Spleen (tissue), 11 donors: Measurements from ENCODE around the gene ABCG8. TPM values are rescaled to one million over a fixed set of nuclear protein-coding genes. Genes with fewer than 3 reads are reported as not detected.
A peak's percentile ranks its signal among the peaks of the same experiment; 100 is the strongest.

Source experiments
- DNase-seq: peaks from one replicate; pipeline ENCODE4 v3.0.0-alpha.2; 2020
- H3K27ac ChIP-seq, 8 donors: fragments of 200-600 bp; sonication (generic) in 7 of 8; 1 replicate in 4 of 8; 2 replicates in 4 of 8; pipeline versions ENCODE4 v1.5.0 to v1.8.0; 2016 to 2021; ENCODE audit warnings: inconsistent platforms in 4 of 8, mild to moderate bottlenecking in 4 of 8, moderate library complexity in 1 of 8
- H3K27me3 ChIP-seq, 7 donors: fragments of 200-600 bp; sonication (generic) in 6 of 7; replicated peaks in 1 of 7; 1 replicate in 4 of 7; 2 replicates in 3 of 7; pipeline versions ENCODE4 v1.5.0 to v1.8.0; 2016 to 2021; ENCODE audit warnings: inconsistent platforms in 3 of 7, mild to moderate bottlenecking in 1 of 7
- H3K36me3 ChIP-seq, 6 donors: fragments of 200-600 bp; sonication (generic) in 5 of 6; 1 replicate in 4 of 6; 2 replicates in 2 of 6; pipeline versions ENCODE4 v1.5.0 to v1.8.0; 2016 to 2021; ENCODE audit warnings: inconsistent platforms in 2 of 6
- H3K4me1 ChIP-seq, 6 donors: fragments of 200-600 bp; sonication (generic) in 5 of 6; 1 replicate in 3 of 6; 2 replicates in 3 of 6; pipeline versions ENCODE4 v1.5.0 to v1.8.0; 2016 to 2021; ENCODE audit warnings: inconsistent platforms in 3 of 6
- H3K4me3 ChIP-seq, 8 donors: fragments of 200-600 bp; sonication (generic) in 7 of 8; 1 replicate in 4 of 8; 2 replicates in 4 of 8; pipeline versions ENCODE4 v1.5.0 to v1.8.0; 2016 to 2021; ENCODE audit warnings: inconsistent platforms in 4 of 8, mild to moderate bottlenecking in 4 of 8, moderate library complexity in 2 of 8
- H3K9me3 ChIP-seq, 8 donors: fragments of 200-600 bp; sonication (generic) in 7 of 8; 1 replicate in 4 of 8; 2 replicates in 4 of 8; pipeline versions ENCODE4 v1.5.0 to v1.8.0; 2016 to 2021; ENCODE audit warnings: inconsistent platforms in 4 of 8
- POLR2A ChIP-seq, 3 donors: fragments of 450-650 bp; IDR thresholded peaks; one replicate each; pipeline ENCODE4 v1.5.1; 2017; ENCODE audit warnings: antibody characterized with exemption in 3 of 3, mild to moderate bottlenecking in 1 of 3
- POLR2AphosphoS5 ChIP-seq, 3 donors: sonication (generic); formaldehyde crosslinking; IDR thresholded peaks; one replicate each; pipeline ENCODE4 v1.5.1; 2017; ENCODE audit warnings: antibody characterized with exemption in 3 of 3
- WGBS, 5 donors: extraction: QIAGEN DNeasy Blood & Tissue Kit in 3 of 5; methylation state at CpG; one replicate each; pipeline versions ENCODE4 v1.1.5 to v1.1.7; 2013 to 2018; 5-methylcytosine and 5-hydroxymethylcytosine counted together
- intact Hi-C: fragments of 100-400 bp; cut with DNase I; formaldehyde crosslinking; loops from one replicate; pipeline ENCODE4 v1.15.0; 2023; ENCODE audit warnings: low total_unique reads
- polyA plus RNA-seq, 3 donors: library from polyadenylated mRNA; stranded (reverse); fragments of 200-250 nt; gene quantifications; one replicate each; pipeline ENCODE4 v1.2.1, GENCODE V29; 2013
- small RNA-seq, 4 donors: library from RNA; depleted of rRNA; stranded (forward); fragments of <200 nt; gene quantifications; one replicate each; pipeline ENCODE3, GENCODE V24; 2016
- total RNA-seq, 7 donors: library from RNA; depleted of rRNA in 3 of 7; stranded (reverse); fragments of >200 nt in 3 of 7; fragmentation: NEBNext Ultra II Directional in 4 of 7; extraction: Animal tissue kit (Norgen Biotek cat#: 25700) in 4 of 7; gene quantifications; one replicate each; pipeline versions ENCODE4 v1.1.0 to v1.2.1, GENCODE V29; 2016 to 2021
- TF ChIP-seq, protein P1 (sequence below), 11 experiments: fragments of 200-600 bp in 7 of 11; fragments of 450-650 bp in 4 of 11; sonication (generic) in 4 of 11; IDR thresholded peaks in 8 of 11; conservative IDR thresholded peaks in 3 of 11; 1 replicate in 7 of 11; 2 replicates in 4 of 11; pipeline versions ENCODE4 v1.4.0 to v1.8.0; 2016 to 2021; ENCODE audit warnings: antibody characterized with exemption in 11 of 11, inconsistent platforms in 4 of 11, mild to moderate bottlenecking in 1 of 11
- donor health status: healthy with polysubstance abuse.
- donor health status: DM: no; HTN: no; CAD: no; lungs with moderate emphysema.
- donor health status: DM: no; HTN: no; CAD: no.
- donor health status: Bipolar disorder and iron deficiency.
- donor health status: healthy.
- donor health status: DM: no; HTN: no; CAD: no.
- donor health status: DM: yes; HTN: yes; CAD: no.

Gene ABCG8
- total and polyA plus RNA-seq, 10 donors, result 0.02 to 0.46 (median 0.20) TPM; not detected in 5

- intact Hi-C loops, result no loop called here
These were observed 85.7 kb downstream of the ABCG8 start for GRCh38 chr2:43924463-43924862.

GRCh38 chr2:43925431-43925830 lies 86.7 kb downstream of the ABCG8 start:
- Histone ChIP-seq H3K36me3 (peaks cover 0 to 76% (median 35%) of the 10 kb centered on the region in 6 donors), H3K9me3 (no peaks in the 10 kb centered on the region), H3K4me1 (peaks cover 0 to 10% (median 2%) of the 10 kb centered on the region in 6 donors), H3K4me3 (no peak overlapping the region), H3K27me3 (no peaks in the 10 kb centered on the region), H3K27ac (no peak overlapping the region)
- intact Hi-C loops, result no loop called here
- TF ChIP-seq POLR2A (IDR thresholded peaks at IDR 0.05) (no peak), POLR2AphosphoS5 (IDR thresholded peaks at IDR 0.05) (no peak)
- TF ChIP-seq, protein P1, sequence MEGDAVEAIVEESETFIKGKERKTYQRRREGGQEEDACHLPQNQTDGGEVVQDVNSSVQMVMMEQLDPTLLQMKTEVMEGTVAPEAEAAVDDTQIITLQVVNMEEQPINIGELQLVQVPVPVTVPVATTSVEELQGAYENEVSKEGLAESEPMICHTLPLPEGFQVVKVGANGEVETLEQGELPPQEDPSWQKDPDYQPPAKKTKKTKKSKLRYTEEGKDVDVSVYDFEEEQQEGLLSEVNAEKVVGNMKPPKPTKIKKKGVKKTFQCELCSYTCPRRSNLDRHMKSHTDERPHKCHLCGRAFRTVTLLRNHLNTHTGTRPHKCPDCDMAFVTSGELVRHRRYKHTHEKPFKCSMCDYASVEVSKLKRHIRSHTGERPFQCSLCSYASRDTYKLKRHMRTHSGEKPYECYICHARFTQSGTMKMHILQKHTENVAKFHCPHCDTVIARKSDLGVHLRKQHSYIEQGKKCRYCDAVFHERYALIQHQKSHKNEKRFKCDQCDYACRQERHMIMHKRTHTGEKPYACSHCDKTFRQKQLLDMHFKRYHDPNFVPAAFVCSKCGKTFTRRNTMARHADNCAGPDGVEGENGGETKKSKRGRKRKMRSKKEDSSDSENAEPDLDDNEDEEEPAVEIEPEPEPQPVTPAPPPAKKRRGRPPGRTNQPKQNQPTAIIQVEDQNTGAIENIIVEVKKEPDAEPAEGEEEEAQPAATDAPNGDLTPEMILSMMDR (IDR thresholded peaks at IDR 0.05 in 8 of 11, conservative IDR thresholded peaks at IDR 0.05 in 3 of 11), result no peak
- WGBS, 5 donors, result 94 to 99% (median 97%) methylated on average over 4 of the region's 4 CpGs
- DNase-seq, result no peak

More at GRCh38 chr2:43924463-43924862, 85.7 kb downstream of the ABCG8 start:
- no peaks in the 10 kb centered on the region for H3K9me3 ChIP-seq
- H3K36me3 ChIP-seq, result peaks cover 0 to 77% (median 32%) of the 10 kb centered on the region in 6 donors
- H3K27me3 ChIP-seq, result no peaks in the 10 kb centered on the region
- no peak overlapping the region for H3K4me3 ChIP-seq
- no peak for DNase-seq
- WGBS, 5 donors, result 96 to 98% (median 98%) methylated on average over 2 of the region's 2 CpGs
- H3K4me1 ChIP-seq, result peaks cover 0 to 10% (median 4%) of the 10 kb centered on the region in 6 donors
- TF ChIP-seq POLR2AphosphoS5 (IDR thresholded peaks at IDR 0.05) (no peak), POLR2A (IDR thresholded peaks at IDR 0.05) (no peak)
- TF ChIP-seq, protein P1 (IDR thresholded peaks at IDR 0.05 in 8 of 11, conservative IDR thresholded peaks at IDR 0.05 in 3 of 11), result no peak
- no peak overlapping the region for H3K27ac ChIP-seq

DNA sequence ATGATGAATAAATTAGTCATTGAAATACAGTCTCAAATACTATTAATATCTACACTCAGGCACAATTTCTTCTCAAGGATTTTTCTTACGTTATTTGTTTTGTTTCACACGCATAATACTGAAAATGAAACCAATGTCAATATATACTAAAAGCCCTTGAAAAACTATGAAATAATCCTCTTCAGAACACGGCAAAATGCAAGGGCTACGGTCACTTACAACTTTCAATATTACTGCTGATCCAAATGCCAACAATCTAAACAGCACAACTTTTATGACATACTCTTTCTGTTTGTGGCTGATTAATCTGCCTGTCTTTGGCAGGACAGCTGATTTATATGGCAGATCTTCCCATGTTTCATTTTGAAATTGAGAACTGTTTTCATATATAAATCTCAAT lies 88.7 kb downstream of the ABCG8 start:
- intact Hi-C loops, result no loop called here

GRCh38 chr2:43931293-43931692 lies 92.5 kb downstream of the ABCG8 start:
- DNase-seq, result no peak
- no peaks in the 10 kb centered on the region for H3K27me3 ChIP-seq
- H3K36me3 ChIP-seq, result peaks cover 0 to 74% (median 33%) of the 10 kb centered on the region in 6 donors
- no peak overlapping the region for H3K27ac ChIP-seq
- H3K9me3 ChIP-seq, result no peaks in the 10 kb centered on the region
- peaks cover 0 to 10% (median 2%) of the 10 kb centered on the region in 6 donors for H3K4me1 ChIP-seq
- intact Hi-C loops, result no loop called here
- no peak overlapping the region for H3K4me3 ChIP-seq
- WGBS, 5 donors, result 93 to 98% (median 95%) methylated on average over 3 of the region's 3 CpGs
- TF ChIP-seq, protein P1 (IDR thresholded peaks at IDR 0.05 in 8 of 11, conservative IDR thresholded peaks at IDR 0.05 in 3 of 11), result no peak
- TF ChIP-seq POLR2A (IDR thresholded peaks at IDR 0.05) (no peak), POLR2AphosphoS5 (IDR thresholded peaks at IDR 0.05) (no peak)

More for the DNA sequence above, 88.7 kb downstream of the ABCG8 start:
- H3K27ac ChIP-seq, result peak overlapping the region in 2 of 8 donors; percentile 5 to 14
- peaks cover 0 to 10% (median 2%) of the 10 kb centered on the region in 6 donors for H3K4me1 ChIP-seq
- peak overlapping the region in 2 of 8 donors; percentile 14 to 42 for H3K4me3 ChIP-seq
- TF ChIP-seq, protein P1 (IDR thresholded peaks at IDR 0.05 in 8 of 11, conservative IDR thresholded peaks at IDR 0.05 in 3 of 11), result no peak
- TF ChIP-seq POLR2A (IDR thresholded peaks at IDR 0.05) (no peak), POLR2AphosphoS5 (IDR thresholded peaks at IDR 0.05) (no peak)
- no peaks in the 10 kb centered on the region for H3K9me3 ChIP-seq
- 47 to 73% (median 57%) methylated on average over 4 of the region's 4 CpGs for WGBS, 5 donors
- no peak for DNase-seq
- no peaks in the 10 kb centered on the region for H3K27me3 ChIP-seq
- H3K36me3 ChIP-seq, result peaks cover 0 to 76% (median 33%) of the 10 kb centered on the region in 6 donors

Small RNA genes within 50 kb of the gene (small RNA-seq; reads per million reads assigned to genes)
- gene RN7SL455P (0 reads per million in 4 donors), gene RNU6-1048P (0 reads per million in 4 donors)

Other genes with a start within 250 kb of the ABCG8 start
- gene THADA, start 242.9 kb upstream of the ABCG8 start, total RNA-seq, result 10 to 100 TPM; 37.0 to 51.3 (median 43.5) TPM
- 10 to 100 TPM; 14.2 to 16.2 (median 15.5) TPM for gene THADA, start 242.9 kb upstream of the ABCG8 start, polyA plus RNA-seq
- gene PLEKHH2, start 201.7 kb upstream of the ABCG8 start, total RNA-seq, result 10 to 100 TPM; 12.3 to 21.9 (median 17.3) TPM
- 1 to 10 TPM in 2 of 3 donors, under 1 TPM in 1; 0.91 to 2.3 (median 1.3) TPM for gene PLEKHH2, start 201.7 kb upstream of the ABCG8 start, polyA plus RNA-seq
- under 1 TPM in 6 of 7 donors, not detected in 1; 0.37 to 0.85 (median 0.65) TPM for gene C1GALT1C1L, start 162.5 kb upstream of the ABCG8 start, total RNA-seq
- under 1 TPM; 0.10 to 0.55 (median 0.28) TPM for gene C1GALT1C1L, start 162.5 kb upstream of the ABCG8 start, polyA plus RNA-seq
- 10 to 100 TPM in 6 of 7 donors, 1 to 10 TPM in 1; 8.5 to 32.4 (median 21.6) TPM for gene DYNC2LI1, start 64.9 kb upstream of the ABCG8 start, total RNA-seq
- 10 to 100 TPM in 2 of 3 donors, 1 to 10 TPM in 1; 9.6 to 13.4 (median 11.4) TPM for gene DYNC2LI1, start 64.9 kb upstream of the ABCG8 start, polyA plus RNA-seq
- gene ABCG5, start 132 bp upstream of the ABCG8 start, total RNA-seq, result under 1 TPM in 3 of 7 donors, not detected in 4; 0.24 to 0.37 (median 0.26) TPM
- gene ABCG5, start 132 bp upstream of the ABCG8 start, polyA plus RNA-seq, result under 1 TPM in 1 of 3 donors, not detected in 2; 0.05 TPM
- 10 to 100 TPM; 52.3 to 72.5 (median 60.3) TPM for gene LRPPRC, start 157.0 kb downstream of the ABCG8 start, total RNA-seq
- 10 to 100 TPM; 25.0 to 28.7 (median 27.3) TPM for gene LRPPRC, start 157.0 kb downstream of the ABCG8 start, polyA plus RNA-seq